IgD-negative memory B cell (primary cell): ENCODE results near the gene RCC2. TPM values are rescaled to one million over a fixed set of nuclear protein-coding genes. Genes with fewer than 3 reads are reported as not detected.
"Not testable (repeated sequence)": the region's sequence is repeated elsewhere in the genome, so short reads cannot be mapped to it uniquely, and the experiment has no call there.

Experiments used
- H3K27ac Mint-ChIP-seq, 3 donors: one replicate each; pipeline ENCODE4 v1.8.0; 2020 to 2022; ENCODE audit warnings: mild to moderate bottlenecking in 3 of 3, mixed read lengths in 3 of 3, moderate library complexity in 1 of 3
- H3K27me3 Mint-ChIP-seq: one replicate; pipeline ENCODE4 v1.8.0; 2021; ENCODE audit warnings: mixed read lengths
- H3K36me3 Mint-ChIP-seq: one replicate; pipeline ENCODE4 v1.8.0; 2020; ENCODE audit warnings: mild to moderate bottlenecking, mixed read lengths
- H3K4me1 Mint-ChIP-seq, 3 donors: one replicate each; pipeline ENCODE4 v1.8.0; 2020 to 2022; ENCODE audit warnings: mixed read lengths in 3 of 3, mild to moderate bottlenecking in 1 of 3
- H3K4me3 Mint-ChIP-seq, 4 donors: one replicate each; pipeline ENCODE4 v1.8.0; 2020 to 2022; ENCODE audit warnings: mild to moderate bottlenecking in 4 of 4, mixed read lengths in 4 of 4, moderate library complexity in 3 of 4
- H3K9me3 Mint-ChIP-seq, 3 donors: one replicate each; pipeline ENCODE4 v1.8.0; 2020 to 2021; ENCODE audit warnings: mixed read lengths in 3 of 3, mild to moderate bottlenecking in 1 of 3
- polyA plus RNA-seq: library from polyadenylated mRNA; unstranded; fragments of 300-500 nt; fragmentation: Illumina TruSeq; gene quantifications from one replicate; pipeline ENCODE4 v1.2.3, GENCODE V29; 2021

Gene RCC2
- 16.3 TPM for polyA plus RNA-seq

DNA sequence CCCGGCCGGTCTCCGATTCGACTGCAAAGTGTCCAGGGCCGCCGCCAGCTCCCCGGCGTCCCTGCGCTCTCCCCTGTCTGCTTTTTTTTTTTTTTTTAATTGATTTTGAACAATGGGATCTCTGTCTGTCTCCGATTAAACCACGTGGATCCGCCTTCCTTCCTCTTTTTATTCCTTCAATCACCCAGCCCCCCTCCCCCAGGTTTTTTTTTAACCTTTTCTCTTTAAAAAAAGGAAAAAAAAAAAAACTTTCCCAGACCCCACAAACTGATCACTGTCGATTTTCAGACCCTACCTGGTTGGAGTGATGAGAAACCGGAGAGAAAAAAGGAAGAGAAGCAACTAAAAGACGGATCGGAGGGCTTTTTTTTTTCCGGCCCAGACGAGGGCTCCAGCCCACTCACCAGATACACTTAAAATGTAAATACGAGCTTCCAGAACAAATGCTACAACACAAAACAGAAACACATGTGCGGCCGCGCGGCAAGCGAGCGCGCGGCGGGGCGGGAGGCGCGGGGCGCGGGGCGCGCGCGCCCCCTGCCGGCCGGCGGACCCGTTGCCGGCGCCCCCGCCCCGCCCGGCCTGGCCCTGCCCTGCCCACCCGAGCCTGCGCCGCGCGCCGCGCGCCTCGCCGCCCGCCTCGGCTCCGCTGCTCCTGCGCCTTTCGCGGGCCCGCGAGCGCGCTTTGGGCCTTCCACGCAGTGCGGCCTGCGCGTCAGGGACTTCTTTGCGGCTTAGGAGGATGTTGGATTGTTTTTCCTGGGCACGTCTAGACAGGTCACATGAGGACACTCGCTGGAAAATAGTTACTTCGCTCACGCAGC, at the start of gene RCC2:
TSS of gene RCC2 (minus strand) at position 428 of the 824 bp plus-strand sequence. CDS start 1,163 bp downstream, outside the sequence.
- no peaks in the 10 kb centered on the region for H3K36me3 Mint-ChIP-seq
- H3K27ac Mint-ChIP-seq = peak within 1 kb of the TSS; percentile 99 to 100 (median 99)
- peaks cover 26 to 33% (median 26%) of the 10 kb centered on the region in 3 donors for H3K4me1 Mint-ChIP-seq
- peaks cover 1% of the 10 kb centered on the region for H3K27me3 Mint-ChIP-seq
- H3K4me3 Mint-ChIP-seq = peak within 1 kb of the TSS; percentile 97 to 100 (median 100)
- no peaks in the 10 kb centered on the region for H3K9me3 Mint-ChIP-seq

GRCh38 chr1:17486242-17486641, 46.8 kb upstream of the RCC2 start:
- no peaks in the 10 kb centered on the region for H3K9me3 Mint-ChIP-seq
- peaks cover 12% of the 10 kb centered on the region for H3K27me3 Mint-ChIP-seq
- H3K36me3 Mint-ChIP-seq = peaks cover 1% of the 10 kb centered on the region
- H3K4me1 Mint-ChIP-seq = no peaks in the 10 kb centered on the region
- no peak overlapping the region for H3K4me3 Mint-ChIP-seq
- no peak overlapping the region for H3K27ac Mint-ChIP-seq

GRCh38 chr1:17485281-17485680, 45.8 kb upstream of the RCC2 start:
- H3K36me3 Mint-ChIP-seq = peaks cover 1% of the 10 kb centered on the region
- no peak overlapping the region for H3K27ac Mint-ChIP-seq
- no peak overlapping the region for H3K4me3 Mint-ChIP-seq
- H3K4me1 Mint-ChIP-seq = no peaks in the 10 kb centered on the region
- H3K9me3 Mint-ChIP-seq = no peaks in the 10 kb centered on the region
- H3K27me3 Mint-ChIP-seq = peaks cover 12% of the 10 kb centered on the region

GRCh38 chr1:17481981-17482380, 42.5 kb upstream of the RCC2 start:
- H3K36me3 Mint-ChIP-seq, H3K9me3 Mint-ChIP-seq, H3K27ac Mint-ChIP-seq, H3K27me3 Mint-ChIP-seq, H3K4me3 Mint-ChIP-seq, H3K4me1 Mint-ChIP-seq: not testable (repeated sequence)

DNA sequence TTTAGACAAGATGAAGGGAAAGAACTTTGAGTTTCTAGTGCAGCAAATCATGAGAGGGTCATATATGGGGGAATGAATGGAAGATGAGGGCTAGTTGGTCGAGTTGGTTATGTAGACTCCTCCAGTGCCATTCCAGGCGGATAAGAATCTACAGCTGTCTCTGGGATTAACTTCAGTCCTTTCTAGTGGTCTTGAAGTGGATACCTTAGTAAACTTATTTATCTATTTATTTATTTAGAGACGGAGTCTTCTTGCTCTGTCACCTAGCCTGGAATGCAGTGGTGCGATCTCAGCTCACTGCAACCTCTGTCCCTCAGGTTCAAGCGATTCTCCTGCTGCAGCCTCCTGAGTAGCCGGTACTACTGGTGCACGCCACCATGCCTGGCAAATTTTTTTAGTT, 41.4 kb upstream of the RCC2 start:
- H3K4me3 Mint-ChIP-seq = no peak overlapping the region
- H3K36me3 Mint-ChIP-seq = peaks cover 3% of the 10 kb centered on the region
- no peaks in the 10 kb centered on the region for H3K9me3 Mint-ChIP-seq
- no peak overlapping the region for H3K27ac Mint-ChIP-seq
- H3K4me1 Mint-ChIP-seq = no peaks in the 10 kb centered on the region
- peaks cover 6% of the 10 kb centered on the region for H3K27me3 Mint-ChIP-seq

DNA sequence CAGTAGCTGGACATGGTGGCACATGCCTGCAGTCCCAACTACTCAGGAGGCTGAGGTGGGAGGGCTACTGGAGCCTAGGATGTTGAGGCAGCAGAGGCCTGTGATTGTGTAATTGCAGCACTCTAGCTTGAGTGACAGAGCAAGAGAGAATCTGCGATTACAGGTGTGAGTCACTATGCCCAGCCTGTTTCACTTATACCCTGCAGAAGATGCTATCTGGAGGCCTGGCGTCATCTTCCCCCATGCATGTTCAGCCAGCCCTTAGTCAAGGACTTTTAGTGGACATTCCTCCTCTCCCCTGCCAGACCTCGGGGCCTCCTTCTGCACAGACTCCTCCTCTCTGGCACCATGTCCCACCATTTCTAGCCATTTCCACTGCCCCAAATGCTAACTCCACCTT, 36.3 kb upstream of the RCC2 start:
- peaks cover 1% of the 10 kb centered on the region for H3K27me3 Mint-ChIP-seq
- no peaks in the 10 kb centered on the region for H3K4me1 Mint-ChIP-seq
- no peak overlapping the region for H3K4me3 Mint-ChIP-seq
- no peaks in the 10 kb centered on the region for H3K9me3 Mint-ChIP-seq
- H3K36me3 Mint-ChIP-seq = peaks cover 2% of the 10 kb centered on the region
- no peak overlapping the region for H3K27ac Mint-ChIP-seq

- not testable (repeated sequence) for H3K27ac Mint-ChIP-seq, H3K4me1 Mint-ChIP-seq, H3K4me3 Mint-ChIP-seq, H3K27me3 Mint-ChIP-seq, H3K9me3 Mint-ChIP-seq, H3K36me3 Mint-ChIP-seq
These were observed 35.5 kb upstream of the RCC2 start for GRCh38 chr1:17474836-17475555.

DNA sequence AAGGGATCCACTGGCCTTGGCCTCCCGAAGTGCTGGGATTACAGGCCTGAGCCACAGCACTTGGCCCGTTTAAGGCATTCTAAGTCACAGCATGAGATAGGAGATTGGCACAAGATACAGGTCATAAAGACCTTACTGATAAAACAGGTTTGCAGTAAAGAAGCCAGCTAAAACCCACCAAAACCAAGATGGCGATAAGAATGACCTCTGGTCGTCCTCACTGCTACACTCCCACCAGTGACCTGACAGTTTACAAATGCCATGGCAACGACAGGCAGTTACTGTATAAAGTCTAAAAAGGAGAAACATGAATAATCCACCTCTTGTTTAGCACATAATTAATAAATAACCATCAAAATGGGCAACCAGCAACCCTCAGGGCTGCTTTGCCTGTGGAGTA, 33.3 kb upstream of the RCC2 start:
- Mint-ChIP-seq H3K4me3 (no peak overlapping the region), H3K27ac (no peak overlapping the region), H3K27me3 (peaks cover 1% of the 10 kb centered on the region), H3K36me3 (no peaks in the 10 kb centered on the region), H3K4me1 (no peaks in the 10 kb centered on the region), H3K9me3 (no peaks in the 10 kb centered on the region)

GRCh38 chr1:17471393-17471792, 31.9 kb upstream of the RCC2 start:
- no peaks in the 10 kb centered on the region for H3K4me1 Mint-ChIP-seq
- H3K27me3 Mint-ChIP-seq = no peaks in the 10 kb centered on the region
- H3K9me3 Mint-ChIP-seq = no peaks in the 10 kb centered on the region
- no peaks in the 10 kb centered on the region for H3K36me3 Mint-ChIP-seq
- H3K27ac Mint-ChIP-seq = no peak overlapping the region
- no peak overlapping the region for H3K4me3 Mint-ChIP-seq

DNA sequence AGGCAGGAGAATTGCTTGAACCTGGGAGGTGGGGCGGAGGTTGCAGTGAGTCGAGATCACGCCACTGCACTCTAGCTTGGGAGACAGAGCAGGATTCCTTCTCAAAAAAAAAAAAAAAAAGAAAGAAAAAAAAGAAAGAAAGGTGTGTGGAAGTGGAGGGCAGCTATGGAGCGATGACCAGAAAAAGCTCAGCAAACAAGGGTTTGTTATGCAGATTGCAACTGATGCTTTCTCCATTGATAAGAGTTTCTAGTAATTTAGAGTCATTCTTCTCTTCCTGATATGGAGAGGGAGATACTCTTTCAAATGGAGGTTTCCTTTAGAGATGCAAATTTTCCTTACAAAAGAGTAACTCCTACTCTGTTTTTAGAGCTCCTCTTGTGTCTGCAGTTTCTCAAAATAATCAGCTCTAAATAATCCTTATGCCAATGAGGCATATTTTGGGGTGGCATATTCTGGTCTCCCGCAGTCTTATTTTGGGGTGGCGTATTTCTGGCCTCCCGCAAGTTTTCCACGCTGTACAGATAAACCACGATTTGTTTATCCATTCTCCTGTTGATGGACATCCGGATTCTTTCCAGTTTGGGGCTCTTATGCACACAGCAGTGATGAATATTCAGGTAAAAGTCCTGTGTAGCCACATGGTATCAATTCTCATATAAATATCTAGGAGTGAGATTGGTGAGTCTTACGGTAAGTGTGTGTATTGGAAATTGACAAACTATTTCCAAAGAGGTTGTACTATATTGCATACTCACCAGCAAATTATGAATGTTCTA, 30.7 kb upstream of the RCC2 start:
- Mint-ChIP-seq H3K27ac (no peak overlapping the region), H3K9me3 (no peaks in the 10 kb centered on the region), H3K27me3 (peaks cover under 1% of the 10 kb centered on the region), H3K4me1 (peaks cover 0 to 3% (median 0%) of the 10 kb centered on the region in 3 donors), H3K4me3 (no peak overlapping the region), H3K36me3 (no peaks in the 10 kb centered on the region)

DNA sequence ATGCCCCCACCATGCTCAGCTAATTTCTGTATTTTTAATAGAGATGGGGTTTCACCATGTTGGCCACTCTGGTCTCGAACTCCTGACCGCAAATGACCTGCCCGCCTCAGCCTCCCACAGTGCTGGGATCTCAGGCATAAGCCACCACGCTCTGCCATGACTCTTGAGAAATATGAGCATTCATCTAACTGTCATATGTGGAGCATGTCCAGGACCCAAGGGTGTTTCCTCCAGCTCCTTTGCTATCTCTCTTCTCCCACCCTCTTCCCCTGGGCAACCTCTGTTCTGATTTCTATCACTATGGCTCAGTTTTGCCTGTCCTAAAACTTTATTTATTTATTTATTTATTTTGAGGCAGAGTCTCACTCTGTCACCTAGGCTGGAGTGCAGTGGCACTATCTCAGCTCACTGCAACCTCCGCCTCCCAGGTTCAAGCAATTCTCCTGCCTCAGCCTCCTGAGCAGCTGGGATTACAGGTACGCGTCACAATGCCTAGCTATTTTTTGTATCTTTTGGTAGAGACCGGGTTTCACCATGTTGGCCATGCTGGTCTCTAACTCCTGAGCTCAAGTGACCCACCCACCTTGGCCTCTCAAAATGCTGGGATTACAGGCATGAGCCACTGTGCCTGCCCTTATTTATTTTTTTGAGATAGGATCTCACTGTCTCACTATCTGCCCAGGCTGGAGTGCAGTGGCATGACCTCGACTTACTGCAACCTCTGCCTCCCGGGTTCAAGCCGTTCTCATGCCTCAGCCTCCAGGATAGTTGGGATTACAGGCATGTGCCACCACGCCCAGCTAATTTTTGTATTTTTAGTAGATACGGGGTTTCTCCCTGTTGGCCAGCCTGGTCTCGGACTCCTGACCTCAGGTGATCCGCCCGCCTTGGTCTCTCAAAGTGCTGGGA, 29.1 kb upstream of the RCC2 start:
- H3K27ac Mint-ChIP-seq = peak overlapping the region in 1 of 3 donors; percentile 62
- H3K4me3 Mint-ChIP-seq, H3K36me3 Mint-ChIP-seq, H3K4me1 Mint-ChIP-seq, H3K9me3 Mint-ChIP-seq, H3K27me3 Mint-ChIP-seq: not testable (repeated sequence)

- peaks cover 0 to 3% (median 0%) of the 10 kb centered on the region in 3 donors for H3K4me1 Mint-ChIP-seq
- H3K4me3 Mint-ChIP-seq = no peak overlapping the region
- peaks cover 0 to 3% (median 0%) of the 10 kb centered on the region in 3 donors for H3K9me3 Mint-ChIP-seq
- H3K27ac Mint-ChIP-seq = no peak overlapping the region
- peaks cover 2% of the 10 kb centered on the region for H3K27me3 Mint-ChIP-seq
- H3K36me3 Mint-ChIP-seq = no peaks in the 10 kb centered on the region
These were observed 26.9 kb upstream of the RCC2 start for GRCh38 chr1:17466359-17466758.

GRCh38 chr1:17465228-17465627, 25.8 kb upstream of the RCC2 start:
- Mint-ChIP-seq H3K4me1 (peaks cover 0 to 3% (median 0%) of the 10 kb centered on the region in 3 donors), H3K36me3 (no peaks in the 10 kb centered on the region), H3K4me3 (no peak overlapping the region), H3K9me3 (peaks cover 0 to 3% (median 0%) of the 10 kb centered on the region in 3 donors), H3K27me3 (peaks cover 2% of the 10 kb centered on the region), H3K27ac (no peak overlapping the region)

DNA sequence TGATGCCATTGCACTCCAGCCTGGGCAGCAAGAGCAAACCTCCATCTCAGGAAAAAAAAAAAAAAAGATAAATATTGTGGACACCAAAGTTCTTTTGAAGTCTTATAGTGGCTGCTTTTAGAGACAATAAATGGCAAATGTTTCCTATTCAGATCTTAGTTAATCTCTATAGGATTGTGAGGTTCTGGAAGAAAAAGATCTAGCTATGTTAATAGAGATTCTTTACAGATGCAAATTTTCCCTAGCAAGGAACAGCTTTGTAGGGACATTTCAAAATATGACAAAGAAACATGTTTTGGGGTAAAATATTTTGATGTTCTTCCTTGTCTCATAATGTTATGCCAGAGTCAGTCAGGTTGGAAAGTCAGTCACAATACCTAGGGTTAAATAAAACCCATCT, 24.5 kb upstream of the RCC2 start:
- H3K9me3 Mint-ChIP-seq = peaks cover 0 to 3% (median 0%) of the 10 kb centered on the region in 3 donors
- peaks cover 2% of the 10 kb centered on the region for H3K27me3 Mint-ChIP-seq
- no peak overlapping the region for H3K4me3 Mint-ChIP-seq
- H3K27ac Mint-ChIP-seq = no peak overlapping the region
- H3K4me1 Mint-ChIP-seq = peaks cover 0 to 3% (median 0%) of the 10 kb centered on the region in 3 donors
- H3K36me3 Mint-ChIP-seq = no peaks in the 10 kb centered on the region
